ENCODE measurements around the gene ENAH. TPM values are rescaled to one million over a fixed set of nuclear protein-coding genes. Genes with fewer than 3 reads are reported as not detected.

ENAH gene
- total and polyA plus RNA-seq, 4 donors, result 47.3 to 415 (median 115) TPM

- DNase-seq, result no peak
- H3K36me3 ChIP-seq (ENCODE audit: control insufficient read depth in 1 of 2, insufficient read depth in 2 of 2, low read length in 1 of 2), result no peaks in the 10 kb centered on the region
- no peaks in the 10 kb centered on the region for H3K27me3 ChIP-seq (ENCODE audit: control insufficient read depth in 1 of 2, insufficient read depth in 2 of 2, low read length in 1 of 2)
- peaks cover 0 to 5% of the 10 kb centered on the region in 2 donors for H3K4me1 ChIP-seq (ENCODE audit: control insufficient read depth in 1 of 2, insufficient read depth in 2 of 2, low read length in 2 of 2)
- H3K9me3 ChIP-seq (ENCODE audit: control insufficient read depth, low read length), result no peaks in the 10 kb centered on the region
- intact Hi-C loops (cut with DNase I), result no loop called here
- H3K27ac ChIP-seq (ENCODE audit: low read depth in 1 of 2, low read length in 2 of 2), result no peak overlapping the region
- H3K4me3 ChIP-seq (ENCODE audit: low read length in 2 of 2), result no peak overlapping the region
- ATAC-seq (ENCODE audit: low FRiP score), result no peak
- WGBS, 2 donors, result 88 to 93% methylated on average over 25 of the region's 25 CpGs
Measured at GRCh38 chr1:225451840-225452515, 200.9 kb downstream of the ENAH start.

GRCh38 chr1:225451340-225451739, 201.6 kb downstream of the ENAH start:
- no peaks in the 10 kb centered on the region for H3K36me3 ChIP-seq (ENCODE audit: control insufficient read depth in 1 of 2, insufficient read depth in 2 of 2, low read length in 1 of 2)
- H3K4me1 ChIP-seq (ENCODE audit: control insufficient read depth in 1 of 2, insufficient read depth in 2 of 2, low read length in 2 of 2), result peaks cover 0 to 5% of the 10 kb centered on the region in 2 donors
- H3K27me3 ChIP-seq (ENCODE audit: control insufficient read depth in 1 of 2, insufficient read depth in 2 of 2, low read length in 1 of 2), result no peaks in the 10 kb centered on the region
- intact Hi-C loops (cut with DNase I), result no loop called here
- DNase-seq (no peak), ATAC-seq (ENCODE audit: low FRiP score) (no peak)
- WGBS, 2 donors, result 87% methylated on average over 6 of the region's 6 CpGs
- no peak overlapping the region for H3K4me3 ChIP-seq (ENCODE audit: low read length in 2 of 2)
- no peaks in the 10 kb centered on the region for H3K9me3 ChIP-seq (ENCODE audit: control insufficient read depth, low read length)
- no peak overlapping the region for H3K27ac ChIP-seq (ENCODE audit: low read depth in 1 of 2, low read length in 2 of 2)

- Histone ChIP-seq H3K4me1 (ENCODE audit: control insufficient read depth in 1 of 2, insufficient read depth in 2 of 2, low read length in 2 of 2) (peaks cover 0 to 5% of the 10 kb centered on the region in 2 donors), H3K9me3 (ENCODE audit: control insufficient read depth, low read length) (no peaks in the 10 kb centered on the region), H3K27me3 (ENCODE audit: control insufficient read depth in 1 of 2, insufficient read depth in 2 of 2, low read length in 1 of 2) (no peaks in the 10 kb centered on the region), H3K4me3 (ENCODE audit: low read length in 2 of 2) (no peak overlapping the region), H3K27ac (ENCODE audit: low read depth in 1 of 2, low read length in 2 of 2) (no peak overlapping the region), H3K36me3 (ENCODE audit: control insufficient read depth in 1 of 2, insufficient read depth in 2 of 2, low read length in 1 of 2) (no peaks in the 10 kb centered on the region)
- 82% methylated on average over 12 of the region's 12 CpGs for WGBS, 2 donors
- ATAC-seq (ENCODE audit: low FRiP score) (no peak), DNase-seq (peak in 1 of 2 donors; percentile 75)
- intact Hi-C loops (cut with DNase I), result no loop called here
Measured at GRCh38 chr1:225450491-225451191, 202.3 kb downstream of the ENAH start.

- WGBS, 2 donors, result 91 to 92% methylated on average over 4 to 5 of the region's 5 CpGs
- ATAC-seq (ENCODE audit: low FRiP score), result no peak
- H3K27me3 ChIP-seq (ENCODE audit: control insufficient read depth in 1 of 2, insufficient read depth in 2 of 2, low read length in 1 of 2), result no peaks in the 10 kb centered on the region
- H3K4me3 ChIP-seq (ENCODE audit: low read length in 2 of 2), result no peak overlapping the region
- H3K27ac ChIP-seq (ENCODE audit: low read depth in 1 of 2, low read length in 2 of 2), result no peak overlapping the region
- no peaks in the 10 kb centered on the region for H3K9me3 ChIP-seq (ENCODE audit: control insufficient read depth, low read length)
- H3K4me1 ChIP-seq (ENCODE audit: control insufficient read depth in 1 of 2, insufficient read depth in 2 of 2, low read length in 2 of 2), result peaks cover 0 to 5% of the 10 kb centered on the region in 2 donors
- H3K36me3 ChIP-seq (ENCODE audit: control insufficient read depth in 1 of 2, insufficient read depth in 2 of 2, low read length in 1 of 2), result no peaks in the 10 kb centered on the region
- DNase-seq, result no peak
- intact Hi-C loops (cut with DNase I), result no loop called here
Measured at GRCh38 chr1:225449774-225450173, 203.1 kb downstream of the ENAH start.

- H3K27ac ChIP-seq (ENCODE audit: low read depth in 1 of 2, low read length in 2 of 2), result no peak overlapping the region
- no peak overlapping the region for H3K4me3 ChIP-seq (ENCODE audit: low read length in 2 of 2)
- DNase-seq (no peak), ATAC-seq (ENCODE audit: low FRiP score) (no peak)
- 94 to 96% methylated on average over 9 of the region's 9 CpGs for WGBS, 2 donors
- H3K9me3 ChIP-seq (ENCODE audit: control insufficient read depth, low read length), result no peaks in the 10 kb centered on the region
- intact Hi-C loops (cut with DNase I), result no loop called here
- peaks cover 0 to 3% of the 10 kb centered on the region in 2 donors for H3K4me1 ChIP-seq (ENCODE audit: control insufficient read depth in 1 of 2, insufficient read depth in 2 of 2, low read length in 2 of 2)
- H3K36me3 ChIP-seq (ENCODE audit: control insufficient read depth in 1 of 2, insufficient read depth in 2 of 2, low read length in 1 of 2), result no peaks in the 10 kb centered on the region
- H3K27me3 ChIP-seq (ENCODE audit: control insufficient read depth in 1 of 2, insufficient read depth in 2 of 2, low read length in 1 of 2), result no peaks in the 10 kb centered on the region
Measured at GRCh38 chr1:225449261-225449660, 203.7 kb downstream of the ENAH start.

GRCh38 chr1:225448146-225448805, 204.6 kb downstream of the ENAH start:
- peak overlapping the region in 1 of 2 donors; percentile 52 for H3K27ac ChIP-seq (ENCODE audit: low read depth in 1 of 2, low read length in 2 of 2)
- 32 to 33% methylated on average over 9 of the region's 9 CpGs for WGBS, 2 donors
- H3K4me3 ChIP-seq (ENCODE audit: low read length in 2 of 2), result no peak overlapping the region
- intact Hi-C loops (cut with DNase I), result no loop called here
- ATAC-seq (ENCODE audit: low FRiP score) (no peak), DNase-seq (no peak)
- H3K27me3 ChIP-seq (ENCODE audit: control insufficient read depth in 1 of 2, insufficient read depth in 2 of 2, low read length in 1 of 2), result no peaks in the 10 kb centered on the region
- no peaks in the 10 kb centered on the region for H3K36me3 ChIP-seq (ENCODE audit: control insufficient read depth in 1 of 2, insufficient read depth in 2 of 2, low read length in 1 of 2)
- no peaks in the 10 kb centered on the region for H3K9me3 ChIP-seq (ENCODE audit: control insufficient read depth, low read length)
- H3K4me1 ChIP-seq (ENCODE audit: control insufficient read depth in 1 of 2, insufficient read depth in 2 of 2, low read length in 2 of 2), result no peaks in the 10 kb centered on the region

GRCh38 chr1:225447650-225448089, 205.3 kb downstream of the ENAH start:
- Histone ChIP-seq H3K27ac (ENCODE audit: low read depth in 1 of 2, low read length in 2 of 2) (no peak overlapping the region), H3K27me3 (ENCODE audit: control insufficient read depth in 1 of 2, insufficient read depth in 2 of 2, low read length in 1 of 2) (no peaks in the 10 kb centered on the region), H3K4me3 (ENCODE audit: low read length in 2 of 2) (no peak overlapping the region), H3K9me3 (ENCODE audit: control insufficient read depth, low read length) (no peaks in the 10 kb centered on the region), H3K4me1 (ENCODE audit: control insufficient read depth in 1 of 2, insufficient read depth in 2 of 2, low read length in 2 of 2) (no peaks in the 10 kb centered on the region), H3K36me3 (ENCODE audit: control insufficient read depth in 1 of 2, insufficient read depth in 2 of 2, low read length in 1 of 2) (no peaks in the 10 kb centered on the region)
- peak in 1 of 2 donors; percentile 69 for DNase-seq
- 3 to 4% methylated on average over 8 of the region's 8 CpGs for WGBS, 2 donors
- ATAC-seq (ENCODE audit: low FRiP score), result peak; percentile 80
- intact Hi-C loops (cut with DNase I), result no loop called here

GRCh38 chr1:225446981-225447615, 205.8 kb downstream of the ENAH start:
- H3K4me3 ChIP-seq (ENCODE audit: low read length in 2 of 2), result no peak overlapping the region
- DNase-seq (no peak), ATAC-seq (ENCODE audit: low FRiP score) (no peak)
- H3K36me3 ChIP-seq (ENCODE audit: control insufficient read depth in 1 of 2, insufficient read depth in 2 of 2, low read length in 1 of 2), result no peaks in the 10 kb centered on the region
- no peaks in the 10 kb centered on the region for H3K4me1 ChIP-seq (ENCODE audit: control insufficient read depth in 1 of 2, insufficient read depth in 2 of 2, low read length in 2 of 2)
- H3K27me3 ChIP-seq (ENCODE audit: control insufficient read depth in 1 of 2, insufficient read depth in 2 of 2, low read length in 1 of 2), result no peaks in the 10 kb centered on the region
- intact Hi-C loops (cut with DNase I), result no loop called here
- no peak overlapping the region for H3K27ac ChIP-seq (ENCODE audit: low read depth in 1 of 2, low read length in 2 of 2)
- H3K9me3 ChIP-seq (ENCODE audit: control insufficient read depth, low read length), result no peaks in the 10 kb centered on the region
- 71% methylated on average over 9 of the region's 9 CpGs for WGBS, 2 donors
